Measurements from ENCODE around the gene TRAFD1.
"Not testable (repeated sequence)": the region's sequence is repeated elsewhere in the genome, so short reads cannot be mapped to it uniquely, and the experiment has no call there.

TRAFD1 gene

GRCh38 chr12:112097641-112098040, 27.7 kb upstream of the TRAFD1 start:
- 97% methylated on average over 7 of the region's 8 CpGs for WGBS (ENCODE audit: insufficient coverage)
- CTCF ChIA-PET: interaction anchor here (1.4 to 5.1 kb wide), 3 partner anchors 9 to 12 kb away, joined by 3 to 18 read pairs (median 5); no protein-coding TSS in a partner anchor
- Histone ChIP-seq H3K27ac (ENCODE audit: insufficient read depth in 1 of 2, low read depth in 1 of 2, low read length in 2 of 2, poor library complexity in 1 of 2, severe bottlenecking in 2 of 2) (no peak overlapping the region), H3K4me3 (ENCODE audit: control insufficient read depth in 1 of 7, extremely low read depth in 1 of 7, insufficient read depth in 4 of 7, low read depth in 2 of 7, low read length in 6 of 7) (no peak overlapping the region), H3K27me3 (replicated peaks in 2 of 5; ENCODE audit: control insufficient read depth in 4 of 5, insufficient read depth in 5 of 5, low read length in 4 of 5) (no peaks in the 10 kb centered on the region), H3K4me1 (ENCODE audit: control extremely low read depth in 1 of 4, control insufficient read depth in 4 of 4, insufficient read depth in 4 of 4, low read length in 3 of 4) (peaks cover 0 to 15% (median 5%) of the 10 kb centered on the region in 4 experiments), H3K9me3 (ENCODE audit: control extremely low read depth in 1 of 5, control insufficient read depth in 4 of 5, insufficient read depth in 2 of 5, low read depth in 1 of 5, low read length in 4 of 5) (no peaks in the 10 kb centered on the region), H3K36me3 (ENCODE audit: control insufficient read depth in 4 of 4, insufficient read depth in 4 of 4, low read length in 3 of 4) (peaks cover 8 to 31% (median 30%) of the 10 kb centered on the region in 4 experiments)
- DNase-seq: no peak
- POLR2A ChIA-PET: no interaction called here

GRCh38 chr12:112100500-112100899, 24.9 kb upstream of the TRAFD1 start:
- H3K36me3 ChIP-seq (ENCODE audit: control insufficient read depth in 4 of 4, insufficient read depth in 4 of 4, low read length in 3 of 4): peaks cover 8 to 38% (median 30%) of the 10 kb centered on the region in 4 experiments
- H3K27ac ChIP-seq (ENCODE audit: insufficient read depth in 1 of 2, low read depth in 1 of 2, low read length in 2 of 2, poor library complexity in 1 of 2, severe bottlenecking in 2 of 2); H3K9me3 ChIP-seq (ENCODE audit: control extremely low read depth in 1 of 5, control insufficient read depth in 4 of 5, insufficient read depth in 2 of 5, low read depth in 1 of 5, low read length in 4 of 5); POLR2A ChIA-PET; H3K27me3 ChIP-seq (replicated peaks in 2 of 5; ENCODE audit: control insufficient read depth in 4 of 5, insufficient read depth in 5 of 5, low read length in 4 of 5); DNase-seq; H3K4me3 ChIP-seq (ENCODE audit: control insufficient read depth in 1 of 7, extremely low read depth in 1 of 7, insufficient read depth in 4 of 7, low read depth in 2 of 7, low read length in 6 of 7): not testable (repeated sequence)
- H3K4me1 ChIP-seq (ENCODE audit: control extremely low read depth in 1 of 4, control insufficient read depth in 4 of 4, insufficient read depth in 4 of 4, low read length in 3 of 4): peaks cover 0 to 15% (median 6%) of the 10 kb centered on the region in 4 experiments
- CTCF ChIA-PET: interaction anchor here (0.8 kb wide), 1 partner anchor 314 kb away, joined by 3 read pairs; no protein-coding TSS in a partner anchor
- WGBS (ENCODE audit: insufficient coverage): 98% methylated on average over 12 of the region's 15 CpGs

- H3K27me3 ChIP-seq (replicated peaks in 2 of 5; ENCODE audit: control insufficient read depth in 4 of 5, insufficient read depth in 5 of 5, low read length in 4 of 5): no peaks in the 10 kb centered on the region
- CTCF ChIA-PET: interaction anchor here (0.8 to 1.1 kb wide), 2 partner anchors 154 to 169 kb away, joined by 3 to 4 read pairs; no protein-coding TSS in a partner anchor
- DNase-seq: no peak
- H3K36me3 ChIP-seq (ENCODE audit: control insufficient read depth in 4 of 4, insufficient read depth in 4 of 4, low read length in 3 of 4): peaks cover 11 to 44% (median 32%) of the 10 kb centered on the region in 4 experiments
- H3K27ac ChIP-seq (ENCODE audit: insufficient read depth in 1 of 2, low read depth in 1 of 2, low read length in 2 of 2, poor library complexity in 1 of 2, severe bottlenecking in 2 of 2): no peak overlapping the region
- POLR2A ChIA-PET: no interaction called here
- no peaks in the 10 kb centered on the region for H3K9me3 ChIP-seq (ENCODE audit: control extremely low read depth in 1 of 5, control insufficient read depth in 4 of 5, insufficient read depth in 2 of 5, low read depth in 1 of 5, low read length in 4 of 5)
- H3K4me3 ChIP-seq (ENCODE audit: control insufficient read depth in 1 of 7, extremely low read depth in 1 of 7, insufficient read depth in 4 of 7, low read depth in 2 of 7, low read length in 6 of 7): no peak overlapping the region
- H3K4me1 ChIP-seq (ENCODE audit: control extremely low read depth in 1 of 4, control insufficient read depth in 4 of 4, insufficient read depth in 4 of 4, low read length in 3 of 4): peaks cover 1 to 15% (median 10%) of the 10 kb centered on the region in 4 experiments
- 100% methylated on average over 4 of the region's 4 CpGs for WGBS (ENCODE audit: insufficient coverage)
Observed at GRCh38 chr12:112102127-112102526, 23.2 kb upstream of the TRAFD1 start.

GRCh38 chr12:112102746-112103145, 22.6 kb upstream of the TRAFD1 start:
- WGBS (ENCODE audit: insufficient coverage): 96% methylated on average over 17 of the region's 19 CpGs
- H3K27me3 ChIP-seq (replicated peaks in 2 of 5; ENCODE audit: control insufficient read depth in 4 of 5, insufficient read depth in 5 of 5, low read length in 4 of 5); POLR2A ChIA-PET; H3K9me3 ChIP-seq (ENCODE audit: control extremely low read depth in 1 of 5, control insufficient read depth in 4 of 5, insufficient read depth in 2 of 5, low read depth in 1 of 5, low read length in 4 of 5); H3K27ac ChIP-seq (ENCODE audit: insufficient read depth in 1 of 2, low read depth in 1 of 2, low read length in 2 of 2, poor library complexity in 1 of 2, severe bottlenecking in 2 of 2); H3K4me3 ChIP-seq (ENCODE audit: control insufficient read depth in 1 of 7, extremely low read depth in 1 of 7, insufficient read depth in 4 of 7, low read depth in 2 of 7, low read length in 6 of 7); CTCF ChIA-PET; DNase-seq: not testable (repeated sequence)
- H3K4me1 ChIP-seq (ENCODE audit: control extremely low read depth in 1 of 4, control insufficient read depth in 4 of 4, insufficient read depth in 4 of 4, low read length in 3 of 4): peaks cover 7 to 21% (median 16%) of the 10 kb centered on the region in 4 experiments
- peaks cover 11 to 44% (median 31%) of the 10 kb centered on the region in 4 experiments for H3K36me3 ChIP-seq (ENCODE audit: control insufficient read depth in 4 of 4, insufficient read depth in 4 of 4, low read length in 3 of 4)

- H3K27me3 ChIP-seq (replicated peaks in 2 of 5; ENCODE audit: control insufficient read depth in 4 of 5, insufficient read depth in 5 of 5, low read length in 4 of 5): no peaks in the 10 kb centered on the region
- ChIA-PET CTCF (no interaction called here), POLR2A (no interaction called here)
- no peaks in the 10 kb centered on the region for H3K9me3 ChIP-seq (ENCODE audit: control extremely low read depth in 1 of 5, control insufficient read depth in 4 of 5, insufficient read depth in 2 of 5, low read depth in 1 of 5, low read length in 4 of 5)
- 100% methylated on average over 5 of the region's 8 CpGs for WGBS (ENCODE audit: insufficient coverage)
- no peak overlapping the region for H3K4me3 ChIP-seq (ENCODE audit: control insufficient read depth in 1 of 7, extremely low read depth in 1 of 7, insufficient read depth in 4 of 7, low read depth in 2 of 7, low read length in 6 of 7)
- no peak for DNase-seq
- no peak overlapping the region for H3K27ac ChIP-seq (ENCODE audit: insufficient read depth in 1 of 2, low read depth in 1 of 2, low read length in 2 of 2, poor library complexity in 1 of 2, severe bottlenecking in 2 of 2)
- peaks cover 9 to 30% (median 24%) of the 10 kb centered on the region in 4 experiments for H3K4me1 ChIP-seq (ENCODE audit: control extremely low read depth in 1 of 4, control insufficient read depth in 4 of 4, insufficient read depth in 4 of 4, low read length in 3 of 4)
- peaks cover 9 to 36% (median 24%) of the 10 kb centered on the region in 4 experiments for H3K36me3 ChIP-seq (ENCODE audit: control insufficient read depth in 4 of 4, insufficient read depth in 4 of 4, low read length in 3 of 4)
Observed at GRCh38 chr12:112103758-112104503, 21.4 kb upstream of the TRAFD1 start.

- ChIA-PET POLR2A (no interaction called here), CTCF (interaction anchor here (0.9 to 3.3 kb wide), 4 partner anchors 8 to 29 kb away, joined by 3 to 18 read pairs (median 6); no protein-coding TSS in a partner anchor)
- no peak for DNase-seq
Observed at GRCh38 chr12:112105891-112106290, 19.5 kb upstream of the TRAFD1 start.

More at GRCh38 chr12:112105891-112106290, 19.5 kb upstream of the TRAFD1 start:
- Histone ChIP-seq H3K4me3 (ENCODE audit: control insufficient read depth in 1 of 7, extremely low read depth in 1 of 7, insufficient read depth in 4 of 7, low read depth in 2 of 7, low read length in 6 of 7) (no peak overlapping the region), H3K36me3 (ENCODE audit: control insufficient read depth in 4 of 4, insufficient read depth in 4 of 4, low read length in 3 of 4) (peaks cover 4 to 27% (median 15%) of the 10 kb centered on the region in 4 experiments), H3K27me3 (replicated peaks in 2 of 5; ENCODE audit: control insufficient read depth in 4 of 5, insufficient read depth in 5 of 5, low read length in 4 of 5) (no peaks in the 10 kb centered on the region), H3K27ac (ENCODE audit: insufficient read depth in 1 of 2, low read depth in 1 of 2, low read length in 2 of 2, poor library complexity in 1 of 2, severe bottlenecking in 2 of 2) (peak overlapping the region in 1 of 2 experiments; percentile 9), H3K9me3 (ENCODE audit: control extremely low read depth in 1 of 5, control insufficient read depth in 4 of 5, insufficient read depth in 2 of 5, low read depth in 1 of 5, low read length in 4 of 5) (no peaks in the 10 kb centered on the region), H3K4me1 (ENCODE audit: control extremely low read depth in 1 of 4, control insufficient read depth in 4 of 4, insufficient read depth in 4 of 4, low read length in 3 of 4) (peaks cover 9 to 36% (median 26%) of the 10 kb centered on the region in 4 experiments)
- WGBS (ENCODE audit: insufficient coverage): no CpG with 5 or more reads among the region's 3 CpGs
